K562 (cell line): ENCODE data around the gene SPTBN4. TPM values are rescaled to one million over a fixed set of nuclear protein-coding genes. Genes with fewer than 3 reads are reported as not detected.

Source experiments
- CBFA2T2 ChIP-seq: fragments of 450-650 bp; conservative IDR thresholded peaks from 2 replicates; pipeline ENCODE4 v1.6.1; 2017; ENCODE audit warnings: mild to moderate bottlenecking
- CUX1 ChIP-seq: fragments of 200-800 bp; sonication (Bioruptor generic); IDR thresholded peaks from 2 replicates; pipeline ENCODE4 v1.6.1; 2016; ENCODE audit warnings: missing genetic modification characterization, missing compliant biosample characterization
- polyA plus RNA-seq, 8 experiments: library from polyadenylated mRNA; depleted of rRNA in 4 of 8; stranded (reverse) in 5 of 8; unstranded in 3 of 8; fragments of >200 nt; fragmentation: Nextera tagmentation in 2 of 8; fragmentation: Illumina TruSeq in 1 of 8; extraction: Ambion mirVana in 2 of 8; extraction: Trizol in 1 of 8; gene quantifications; 2 replicates each; pipeline versions ENCODE4 v1.2.1 to v1.2.3, GENCODE V29; 2011 to 2014; ENCODE audit warnings: inconsistent platforms in 1 of 8, missing spikeins in 1 of 8
- total RNA-seq, 7 experiments: library from RNA; depleted of rRNA in 6 of 7; stranded (reverse); fragments of >200 nt in 6 of 7; fragmentation: Illumina TruSeq in 2 of 7; extraction: Trizol in 2 of 7; gene quantifications; 2 replicates each; pipeline versions ENCODE4 v1.2.1 to v1.2.3, GENCODE V29; 2011 to 2021; ENCODE audit warnings: low replicate concordance in 1 of 7

Gene SPTBN4
- total and polyA plus RNA-seq, 9 of the 15 experiments (the other 6 are each of a cell fraction or from before 2014, with no cell fraction given) = 0.01 to 1.5 (median 0.86) TPM

GRCh38 chr19:40600570-40601133 lies 133.9 kb downstream of the SPTBN4 start (continued):
- TF ChIP-seq CUX1 (CRISPR knock-in tag) (no peak), CBFA2T2 (peak; percentile 65)
